ENCODE data around the gene LPCAT1.

- TF ChIP-seq ESRRG (CRISPR knock-in tag; IDR thresholded peaks at IDR 0.05), result no peak
- no peak for TF ChIP-seq ZC3H10 (CRISPR knock-in tag; IDR thresholded peaks at IDR 0.05)
- TF ChIP-seq, protein P1, sequence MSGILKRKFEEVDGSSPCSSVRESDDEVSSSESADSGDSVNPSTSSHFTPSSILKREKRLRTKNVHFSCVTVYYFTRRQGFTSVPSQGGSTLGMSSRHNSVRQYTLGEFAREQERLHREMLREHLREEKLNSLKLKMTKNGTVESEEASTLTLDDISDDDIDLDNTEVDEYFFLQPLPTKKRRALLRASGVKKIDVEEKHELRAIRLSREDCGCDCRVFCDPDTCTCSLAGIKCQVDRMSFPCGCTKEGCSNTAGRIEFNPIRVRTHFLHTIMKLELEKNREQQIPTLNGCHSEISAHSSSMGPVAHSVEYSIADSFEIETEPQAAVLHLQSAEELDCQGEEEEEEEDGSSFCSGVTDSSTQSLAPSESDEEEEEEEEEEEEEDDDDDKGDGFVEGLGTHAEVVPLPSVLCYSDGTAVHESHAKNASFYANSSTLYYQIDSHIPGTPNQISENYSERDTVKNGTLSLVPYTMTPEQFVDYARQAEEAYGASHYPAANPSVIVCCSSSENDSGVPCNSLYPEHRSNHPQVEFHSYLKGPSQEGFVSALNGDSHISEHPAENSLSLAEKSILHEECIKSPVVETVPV (CRISPR knock-in tag; IDR thresholded peaks at IDR 0.05), result no peak
- no peak for TF ChIP-seq SNAI2 (CRISPR knock-in tag; IDR thresholded peaks at IDR 0.05)
- TF ChIP-seq ZFP3 (CRISPR knock-in tag; IDR thresholded peaks at IDR 0.05), result no peak
- TF ChIP-seq GLIS3 (CRISPR knock-in tag; IDR thresholded peaks at IDR 0.05), result no peak
- no peak for TF ChIP-seq TCF4 (CRISPR knock-in tag; IDR thresholded peaks at IDR 0.05; ENCODE audit: borderline replicate concordance)
- TF ChIP-seq, protein P2, sequence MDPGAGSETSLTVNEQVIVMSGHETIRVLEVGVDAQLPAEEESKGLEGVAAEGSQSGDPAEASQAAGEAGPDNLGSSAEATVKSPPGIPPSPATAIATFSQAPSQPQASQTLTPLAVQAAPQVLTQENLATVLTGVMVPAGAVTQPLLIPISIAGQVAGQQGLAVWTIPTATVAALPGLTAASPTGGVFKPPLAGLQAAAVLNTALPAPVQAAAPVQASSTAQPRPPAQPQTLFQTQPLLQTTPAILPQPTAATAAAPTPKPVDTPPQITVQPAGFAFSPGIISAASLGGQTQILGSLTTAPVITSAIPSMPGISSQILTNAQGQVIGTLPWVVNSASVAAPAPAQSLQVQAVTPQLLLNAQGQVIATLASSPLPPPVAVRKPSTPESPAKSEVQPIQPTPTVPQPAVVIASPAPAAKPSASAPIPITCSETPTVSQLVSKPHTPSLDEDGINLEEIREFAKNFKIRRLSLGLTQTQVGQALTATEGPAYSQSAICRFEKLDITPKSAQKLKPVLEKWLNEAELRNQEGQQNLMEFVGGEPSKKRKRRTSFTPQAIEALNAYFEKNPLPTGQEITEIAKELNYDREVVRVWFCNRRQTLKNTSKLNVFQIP (CRISPR knock-in tag; IDR thresholded peaks at IDR 0.05; ENCODE audit: borderline replicate concordance, low read depth), result no peak
- TF ChIP-seq PPARA (CRISPR knock-in tag; IDR thresholded peaks at IDR 0.05; ENCODE audit: borderline replicate concordance), result no peak
Observed at GRCh38 chr5:1511048-1511447, 12.7 kb downstream of the LPCAT1 start.
